ENCODE measurements around the gene TMEM106C.

TMEM106C gene

GRCh38 chr12:48017921-48018617 is 54.7 kb downstream of the TMEM106C start:
- no peak for DNase-seq

Measured in fibroblast of upper back skin (primary cell).